DOHH2 (cell line): ENCODE measurements around the gene OR2L3.

ENCODE experiments used
- EZH2phosphoT487 ChIP-seq: fragments of 200-600 bp; sonication (generic); IDR thresholded peaks from 2 replicates; pipeline ENCODE4 v1.6.1; 2017; ENCODE audit warnings: borderline replicate concordance, mild to moderate bottlenecking, antibody characterized with exemption, low read length, moderate library complexity, mixed read lengths
- TF ChIP-seq, protein P1 (sequence below): fragments of 200-600 bp; sonication (generic); IDR thresholded peaks from one replicate; pipeline ENCODE4 v1.5.1; 2014; ENCODE audit warnings: antibody characterized with exemption, mild to moderate bottlenecking, low read depth, low read length; ENCODE audit not compliant: poor library complexity, severe bottlenecking

DNA sequence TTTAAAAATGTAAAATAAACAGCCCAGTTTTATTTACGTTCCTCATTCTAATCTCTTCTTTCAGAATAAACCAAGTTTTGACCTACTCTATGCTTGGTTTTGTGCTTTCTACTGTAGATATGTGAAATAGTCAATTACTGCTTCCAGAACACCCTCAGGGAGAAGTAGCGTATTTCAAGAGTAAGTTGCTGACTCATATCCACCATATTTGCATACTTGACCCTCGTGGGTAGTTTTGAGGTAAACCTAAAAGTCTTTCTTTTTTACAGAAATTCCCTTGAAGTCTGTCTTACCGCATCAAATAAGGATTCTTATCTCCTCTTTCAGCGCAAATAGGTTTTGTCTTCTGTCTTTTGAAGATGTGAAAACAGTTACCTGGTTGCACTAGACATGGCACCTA, 1.4 kb upstream of the OR2L3 start:
- TF ChIP-seq, protein P1, sequence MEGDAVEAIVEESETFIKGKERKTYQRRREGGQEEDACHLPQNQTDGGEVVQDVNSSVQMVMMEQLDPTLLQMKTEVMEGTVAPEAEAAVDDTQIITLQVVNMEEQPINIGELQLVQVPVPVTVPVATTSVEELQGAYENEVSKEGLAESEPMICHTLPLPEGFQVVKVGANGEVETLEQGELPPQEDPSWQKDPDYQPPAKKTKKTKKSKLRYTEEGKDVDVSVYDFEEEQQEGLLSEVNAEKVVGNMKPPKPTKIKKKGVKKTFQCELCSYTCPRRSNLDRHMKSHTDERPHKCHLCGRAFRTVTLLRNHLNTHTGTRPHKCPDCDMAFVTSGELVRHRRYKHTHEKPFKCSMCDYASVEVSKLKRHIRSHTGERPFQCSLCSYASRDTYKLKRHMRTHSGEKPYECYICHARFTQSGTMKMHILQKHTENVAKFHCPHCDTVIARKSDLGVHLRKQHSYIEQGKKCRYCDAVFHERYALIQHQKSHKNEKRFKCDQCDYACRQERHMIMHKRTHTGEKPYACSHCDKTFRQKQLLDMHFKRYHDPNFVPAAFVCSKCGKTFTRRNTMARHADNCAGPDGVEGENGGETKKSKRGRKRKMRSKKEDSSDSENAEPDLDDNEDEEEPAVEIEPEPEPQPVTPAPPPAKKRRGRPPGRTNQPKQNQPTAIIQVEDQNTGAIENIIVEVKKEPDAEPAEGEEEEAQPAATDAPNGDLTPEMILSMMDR, result no peak
- TF ChIP-seq EZH2phosphoT487, result no peak
